ENCODE data around the gene DLGAP1.

DLGAP1 gene

GRCh38 chr18:3741333-3741732, 713.8 kb downstream of the DLGAP1 start:
- Histone ChIP-seq H3K9me3 (ENCODE audit: low read length) (no peaks in the 10 kb centered on the region), H4K20me1 (ENCODE audit: insufficient read depth, low read length) (no peaks in the 10 kb centered on the region), H3K4me3 (ENCODE audit: low read depth, low read length, poor library complexity, severe bottlenecking) (no peak overlapping the region), H3F3A (ENCODE audit: insufficient read depth, low read length) (no peaks in the 10 kb centered on the region), H3K4me2 (ENCODE audit: low read length) (no peak overlapping the region), H3K9ac (ENCODE audit: low read length) (no peak overlapping the region), H3K27ac (ENCODE audit: low read depth, low read length, poor library complexity, severe bottlenecking) (no peak overlapping the region), H3K27me3 (ENCODE audit: insufficient read depth, low read length) (no peaks in the 10 kb centered on the region), H3K79me2 (ENCODE audit: insufficient read depth, low read length) (no peaks in the 10 kb centered on the region), H3K4me1 (ENCODE audit: insufficient read depth, low read length, severe bottlenecking) (no peaks in the 10 kb centered on the region), H3K9me2 (ENCODE audit: low read depth, low read length) (no peaks in the 10 kb centered on the region), H2AFZ (ENCODE audit: low read length) (no peak overlapping the region), H3K36me3 (ENCODE audit: insufficient read depth, low read length) (no peaks in the 10 kb centered on the region)
- TF ChIP-seq EZH2 (IDR thresholded peaks at IDR 0.05; ENCODE audit: borderline replicate concordance, low read length) = no peak
- TF ChIP-seq, protein P1, sequence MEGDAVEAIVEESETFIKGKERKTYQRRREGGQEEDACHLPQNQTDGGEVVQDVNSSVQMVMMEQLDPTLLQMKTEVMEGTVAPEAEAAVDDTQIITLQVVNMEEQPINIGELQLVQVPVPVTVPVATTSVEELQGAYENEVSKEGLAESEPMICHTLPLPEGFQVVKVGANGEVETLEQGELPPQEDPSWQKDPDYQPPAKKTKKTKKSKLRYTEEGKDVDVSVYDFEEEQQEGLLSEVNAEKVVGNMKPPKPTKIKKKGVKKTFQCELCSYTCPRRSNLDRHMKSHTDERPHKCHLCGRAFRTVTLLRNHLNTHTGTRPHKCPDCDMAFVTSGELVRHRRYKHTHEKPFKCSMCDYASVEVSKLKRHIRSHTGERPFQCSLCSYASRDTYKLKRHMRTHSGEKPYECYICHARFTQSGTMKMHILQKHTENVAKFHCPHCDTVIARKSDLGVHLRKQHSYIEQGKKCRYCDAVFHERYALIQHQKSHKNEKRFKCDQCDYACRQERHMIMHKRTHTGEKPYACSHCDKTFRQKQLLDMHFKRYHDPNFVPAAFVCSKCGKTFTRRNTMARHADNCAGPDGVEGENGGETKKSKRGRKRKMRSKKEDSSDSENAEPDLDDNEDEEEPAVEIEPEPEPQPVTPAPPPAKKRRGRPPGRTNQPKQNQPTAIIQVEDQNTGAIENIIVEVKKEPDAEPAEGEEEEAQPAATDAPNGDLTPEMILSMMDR (IDR thresholded peaks at IDR 0.05; ENCODE audit: low read length) = no peak

GRCh38 chr18:3728704-3729437, 726.2 kb downstream of the DLGAP1 start:
- Histone ChIP-seq H2AFZ (ENCODE audit: low read length) (no peak overlapping the region), H3K27ac (ENCODE audit: low read depth, low read length, poor library complexity, severe bottlenecking) (no peak overlapping the region), H3F3A (ENCODE audit: insufficient read depth, low read length) (no peaks in the 10 kb centered on the region), H3K79me2 (ENCODE audit: insufficient read depth, low read length) (no peaks in the 10 kb centered on the region), H3K9me2 (ENCODE audit: low read depth, low read length) (no peaks in the 10 kb centered on the region), H4K20me1 (ENCODE audit: insufficient read depth, low read length) (no peaks in the 10 kb centered on the region), H3K9me3 (ENCODE audit: low read length) (0 out of 2 replicates have a peak, but pooled peaks cover 2% of the 10 kb centered on the region), H3K9ac (ENCODE audit: low read length) (no peak overlapping the region), H3K27me3 (ENCODE audit: insufficient read depth, low read length) (no peaks in the 10 kb centered on the region), H3K36me3 (ENCODE audit: insufficient read depth, low read length) (no peaks in the 10 kb centered on the region; the same call in 1 of the 2 replicates), H3K4me3 (ENCODE audit: low read depth, low read length, poor library complexity, severe bottlenecking) (no peak overlapping the region), H3K4me1 (ENCODE audit: insufficient read depth, low read length, severe bottlenecking) (peaks cover 37% of the 10 kb centered on the region), H3K4me2 (ENCODE audit: low read length) (no peak overlapping the region)
- TF ChIP-seq, protein P1 (IDR thresholded peaks at IDR 0.05; ENCODE audit: low read length) = no peak
- TF ChIP-seq EZH2 (IDR thresholded peaks at IDR 0.05; ENCODE audit: borderline replicate concordance, low read length) = no peak

GRCh38 chr18:3727274-3727673, 727.8 kb downstream of the DLGAP1 start:
- H3K9me2 ChIP-seq (ENCODE audit: low read depth, low read length) = no peaks in the 10 kb centered on the region
- H2AFZ ChIP-seq (ENCODE audit: low read length) = peak overlapping the region; percentile 27; the same call in 1 of the 2 replicates
- no peaks in the 10 kb centered on the region for H3K27me3 ChIP-seq (ENCODE audit: insufficient read depth, low read length)
- H3K79me2 ChIP-seq (ENCODE audit: insufficient read depth, low read length) = no peaks in the 10 kb centered on the region
- peak overlapping the region; percentile 38; the same call in 1 of the 2 replicates for H3K9ac ChIP-seq (ENCODE audit: low read length)
- H3K36me3 ChIP-seq (ENCODE audit: insufficient read depth, low read length) = no peaks in the 10 kb centered on the region
- TF ChIP-seq, protein P1 (IDR thresholded peaks at IDR 0.05; ENCODE audit: low read length) = no peak
- no peak for TF ChIP-seq EZH2 (IDR thresholded peaks at IDR 0.05; ENCODE audit: borderline replicate concordance, low read length)
- no peak overlapping the region for H3K4me3 ChIP-seq (ENCODE audit: low read depth, low read length, poor library complexity, severe bottlenecking)
- H3K27ac ChIP-seq (ENCODE audit: low read depth, low read length, poor library complexity, severe bottlenecking) = peak overlapping the region; percentile 91
- peaks cover 53% of the 10 kb centered on the region for H3K4me1 ChIP-seq (ENCODE audit: insufficient read depth, low read length, severe bottlenecking)
- no peaks in the 10 kb centered on the region for H4K20me1 ChIP-seq (ENCODE audit: insufficient read depth, low read length)
- no peaks in the 10 kb centered on the region for H3F3A ChIP-seq (ENCODE audit: insufficient read depth, low read length)
- H3K9me3 ChIP-seq (ENCODE audit: low read length) = 0 out of 2 replicates have a peak, but pooled peaks cover 2% of the 10 kb centered on the region
- H3K4me2 ChIP-seq (ENCODE audit: low read length) = peak overlapping the region; percentile 66; the same call in 1 of the 2 replicates

All from OCI-LY1 (cell line).